ENCODE measurements around the gene TEKT5. TPM values are rescaled to one million over a fixed set of nuclear protein-coding genes. Genes with fewer than 3 reads are reported as not detected.
"Not testable (repeated sequence)": the region's sequence is repeated elsewhere in the genome, so short reads cannot be mapped to it uniquely, and the experiment has no call there.

Gene TEKT5
- 0.29 and 0.58 TPM in 2 replicates for total RNA-seq
- long read RNA-seq: 0 reads

- no peak within 1 kb of the TSS for H3K27ac Mint-ChIP-seq
- H3K4me1 Mint-ChIP-seq (ENCODE audit: low read depth): no peaks in the 10 kb centered on the region
- H3K9me3 Mint-ChIP-seq (ENCODE audit: low read depth): peaks cover 3% of the 10 kb centered on the region
- H3K36me3 Mint-ChIP-seq (ENCODE audit: insufficient read depth): no peaks in the 10 kb centered on the region
- H3K4me3 Mint-ChIP-seq (ENCODE audit: low read depth): no peak within 1 kb of the TSS
- DNase-seq (ENCODE audit: low spot score, unreplicated experiment): no peak
- no peaks in the 10 kb centered on the region for H3K27me3 Mint-ChIP-seq
- no peak for TF ChIP-seq CTCF (IDR thresholded peaks at IDR 0.05; ENCODE audit: unreplicated experiment)
These were observed at the start of gene TEKT5 for GRCh38 chr16:10694830-10695229. TSS of gene TEKT5 (minus strand) at chr16:10694930. CDS start at chr16:10694873, 57 bp downstream.

- H3K27me3 Mint-ChIP-seq: no peaks in the 10 kb centered on the region
These were observed 49.1 kb upstream of the TEKT5 start, which contains the start of gene NUBP1 for GRCh38 chr16:10743610-10744369. TSS of gene NUBP1 (plus strand) at chr16:10743842. CDS start at chr16:10743864, 22 bp downstream.

GRCh38 chr16:10743227-10743609 is 48.5 kb upstream of the TEKT5 start:
- Mint-ChIP-seq H3K36me3 (ENCODE audit: insufficient read depth) (peaks cover 4% of the 10 kb centered on the region), H3K27ac (peak overlapping the region; percentile 100), H3K27me3 (no peaks in the 10 kb centered on the region), H3K9me3 (ENCODE audit: low read depth) (no peaks in the 10 kb centered on the region), H3K4me3 (ENCODE audit: low read depth) (peak overlapping the region; percentile 96), H3K4me1 (ENCODE audit: low read depth) (peaks cover 14% of the 10 kb centered on the region)
- no peak for TF ChIP-seq CTCF (IDR thresholded peaks at IDR 0.05; ENCODE audit: unreplicated experiment)
- DNase-seq (ENCODE audit: low spot score, unreplicated experiment): no peak

More at GRCh38 chr16:10743610-10744369, 49.1 kb upstream of the TEKT5 start, which contains the start of gene NUBP1:
- Mint-ChIP-seq H3K4me3 (ENCODE audit: low read depth) (peak within 1 kb of the TSS; percentile 96), H3K36me3 (ENCODE audit: insufficient read depth) (peaks cover 7% of the 10 kb centered on the region), H3K9me3 (ENCODE audit: low read depth) (no peaks in the 10 kb centered on the region), H3K4me1 (ENCODE audit: low read depth) (peaks cover 14% of the 10 kb centered on the region), H3K27ac (peak within 1 kb of the TSS; percentile 100)
- TF ChIP-seq CTCF (IDR thresholded peaks at IDR 0.05; ENCODE audit: unreplicated experiment): no peak
- peak; percentile 99 for DNase-seq (ENCODE audit: low spot score, unreplicated experiment)

GRCh38 chr16:10741844-10742243 is 47.1 kb upstream of the TEKT5 start:
- Mint-ChIP-seq H3K4me1 (ENCODE audit: low read depth) (peaks cover 17% of the 10 kb centered on the region), H3K9me3 (ENCODE audit: low read depth) (no peaks in the 10 kb centered on the region), H3K36me3 (ENCODE audit: insufficient read depth) (peaks cover 3% of the 10 kb centered on the region), H3K27ac (no peak overlapping the region), H3K27me3 (no peaks in the 10 kb centered on the region), H3K4me3 (ENCODE audit: low read depth) (no peak overlapping the region)
- no peak for DNase-seq (ENCODE audit: low spot score, unreplicated experiment)
- no peak for TF ChIP-seq CTCF (IDR thresholded peaks at IDR 0.05; ENCODE audit: unreplicated experiment)

- H3K27ac Mint-ChIP-seq; H3K9me3 Mint-ChIP-seq (ENCODE audit: low read depth); H3K4me3 Mint-ChIP-seq (ENCODE audit: low read depth); H3K36me3 Mint-ChIP-seq (ENCODE audit: insufficient read depth); H3K27me3 Mint-ChIP-seq; DNase-seq (ENCODE audit: low spot score, unreplicated experiment): not testable (repeated sequence)
- H3K4me1 Mint-ChIP-seq (ENCODE audit: low read depth): peaks cover 17% of the 10 kb centered on the region
These were observed 46.5 kb upstream of the TEKT5 start for GRCh38 chr16:10741249-10741648.

GRCh38 chr16:10740845-10741208 is 46.1 kb upstream of the TEKT5 start:
- no peaks in the 10 kb centered on the region for H3K27me3 Mint-ChIP-seq
- no peak overlapping the region for H3K4me3 Mint-ChIP-seq (ENCODE audit: low read depth)
- DNase-seq (ENCODE audit: low spot score, unreplicated experiment): no peak
- H3K27ac Mint-ChIP-seq: no peak overlapping the region
- TF ChIP-seq CTCF (IDR thresholded peaks at IDR 0.05; ENCODE audit: unreplicated experiment): no peak
- peaks cover 17% of the 10 kb centered on the region for H3K4me1 Mint-ChIP-seq (ENCODE audit: low read depth)
- peaks cover 3% of the 10 kb centered on the region for H3K36me3 Mint-ChIP-seq (ENCODE audit: insufficient read depth)
- H3K9me3 Mint-ChIP-seq (ENCODE audit: low read depth): no peaks in the 10 kb centered on the region

Data from progenitor cell of endocrine pancreas (in vitro differentiated cells).